A172 (cell line): ENCODE data around the gene NHERF1. TPM values are rescaled to one million over a fixed set of nuclear protein-coding genes. Genes with fewer than 3 reads are reported as not detected.

ENCODE experiments used
- DNase-seq: peaks from one replicate; pipeline ENCODE4 v3.0.0-alpha.2; 2015; ENCODE audit warnings: low spot score
- total RNA-seq: library from RNA; depleted of rRNA; stranded (reverse); fragments of >200 nt; shearing (Covaris generic); gene quantifications from 2 replicates; pipeline ENCODE4 v1.2.3, GENCODE V29; 2014; rRNA removed

Gene NHERF1
- total RNA-seq, 1 experiment from 2014 or later, result 205 TPM

DNA sequence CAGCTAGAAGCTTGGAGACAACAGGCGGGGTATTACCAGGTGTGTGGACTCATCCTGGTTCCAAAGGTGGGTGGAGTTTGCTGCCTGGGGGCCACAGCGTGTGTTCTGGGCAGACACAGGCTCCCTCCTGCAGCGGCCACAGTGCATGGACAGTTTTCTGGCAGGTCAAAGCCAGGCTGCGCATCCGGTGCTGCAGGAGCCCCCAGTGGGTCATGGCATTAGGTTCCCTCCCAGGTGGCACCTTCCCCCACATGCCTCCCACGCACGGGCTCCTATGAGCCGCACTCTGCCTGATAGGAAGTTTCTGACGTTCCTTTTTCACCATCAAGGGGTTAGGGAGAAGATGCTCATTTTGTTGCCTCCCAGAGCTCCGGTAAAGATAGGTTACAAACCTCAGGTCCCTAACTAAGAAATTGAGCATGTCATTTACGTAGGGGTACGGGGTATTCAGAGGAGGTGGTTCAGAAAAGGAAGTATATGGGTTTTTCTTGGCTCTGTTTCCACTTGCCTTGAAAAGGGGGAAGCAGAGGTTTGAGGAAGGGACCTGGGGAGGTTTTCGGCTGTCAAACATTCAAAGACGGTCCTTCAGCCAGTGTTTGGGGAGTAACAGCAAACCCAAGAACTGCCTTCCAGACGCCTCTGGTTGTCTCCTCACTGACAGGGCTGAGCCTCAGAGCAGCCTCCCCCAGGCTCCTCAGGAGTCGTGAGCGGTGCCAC lies 60.4 kb downstream of the NHERF1 start:
- DNase-seq, result no peak

DNA sequence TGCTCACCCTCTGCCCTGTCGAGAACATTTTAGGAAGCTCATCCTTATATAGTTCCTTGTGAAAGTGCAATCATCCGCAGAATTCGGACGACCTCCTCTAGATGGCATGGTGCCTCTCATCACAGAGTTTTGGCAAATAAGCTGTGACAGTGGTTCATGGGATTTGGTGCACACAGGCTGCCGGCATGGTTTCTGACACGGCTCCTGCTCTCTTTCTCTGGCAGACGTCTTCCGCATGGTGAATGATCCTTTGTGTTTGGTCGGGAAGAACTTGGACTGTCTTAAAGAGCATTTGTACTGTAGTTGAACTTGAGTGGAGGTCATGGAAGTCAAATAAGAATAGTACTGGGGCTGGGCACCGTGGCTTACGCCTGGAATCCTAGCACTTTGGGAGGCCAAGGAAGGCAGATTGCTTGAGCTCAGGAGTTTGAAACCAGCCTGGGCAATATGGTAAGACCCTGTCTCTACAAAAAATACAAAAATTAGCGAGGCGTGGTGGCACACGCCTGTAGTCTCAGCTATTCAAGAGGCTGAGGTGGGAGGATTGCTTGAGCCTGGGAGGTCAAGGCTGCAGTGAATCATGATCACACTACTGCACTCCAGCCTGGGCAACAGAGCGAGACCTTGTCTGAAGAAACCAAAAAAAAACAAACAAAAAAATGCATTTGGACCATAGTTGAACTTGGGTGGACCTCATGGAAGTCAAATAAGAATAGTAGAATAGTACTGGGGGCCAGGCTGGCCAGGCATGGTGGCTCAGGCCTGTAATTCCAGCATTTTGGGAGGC lies 62.5 kb downstream of the NHERF1 start:
- DNase-seq, result no peak

DNA sequence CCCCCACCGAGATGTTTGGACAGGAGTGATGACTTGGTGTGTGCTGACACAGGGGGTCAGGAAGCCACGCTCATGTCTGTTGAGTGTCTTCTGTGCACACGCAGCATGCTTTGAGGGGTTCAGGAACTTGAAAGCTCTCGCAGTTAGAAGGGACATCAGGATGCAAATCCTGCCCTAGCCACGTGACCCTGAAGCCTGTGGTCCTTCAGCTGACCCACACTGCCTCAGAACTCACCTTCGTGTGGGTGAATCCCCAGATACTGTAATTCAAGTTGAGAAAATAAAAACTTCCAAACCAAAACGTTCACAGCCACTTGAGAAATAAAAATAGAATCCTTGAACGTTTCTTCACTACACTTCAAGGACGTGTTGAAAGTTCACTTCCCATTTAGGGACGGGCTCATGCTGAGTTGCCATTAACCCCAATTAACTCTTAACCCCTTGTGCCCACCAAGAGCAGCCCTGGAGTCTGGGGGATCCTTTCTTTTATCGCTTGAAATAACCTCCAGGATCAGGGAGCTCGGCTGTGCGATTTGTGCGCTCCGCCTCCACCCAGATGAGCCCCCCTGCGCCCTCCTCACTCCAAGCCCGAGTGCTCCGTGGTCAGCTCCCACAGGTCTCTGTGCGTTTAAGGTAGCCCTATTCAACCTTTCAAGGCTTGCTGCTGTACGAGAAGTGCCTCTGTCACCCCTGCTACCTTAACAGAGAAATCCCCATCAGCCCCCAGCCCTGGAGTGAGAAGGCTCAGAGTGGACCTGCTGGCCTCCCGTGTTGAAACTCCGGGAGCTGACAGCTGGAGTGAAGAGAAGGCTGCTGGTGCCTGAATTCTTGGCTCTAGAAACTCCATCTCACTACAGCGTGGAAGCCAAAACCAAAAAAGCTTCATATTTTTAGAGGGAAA lies 63.9 kb downstream of the NHERF1 start:
- DNase-seq, result no peak

- no peak for DNase-seq
Measured at GRCh38 chr17:74814453-74814852, 66.0 kb downstream of the NHERF1 start.

DNA sequence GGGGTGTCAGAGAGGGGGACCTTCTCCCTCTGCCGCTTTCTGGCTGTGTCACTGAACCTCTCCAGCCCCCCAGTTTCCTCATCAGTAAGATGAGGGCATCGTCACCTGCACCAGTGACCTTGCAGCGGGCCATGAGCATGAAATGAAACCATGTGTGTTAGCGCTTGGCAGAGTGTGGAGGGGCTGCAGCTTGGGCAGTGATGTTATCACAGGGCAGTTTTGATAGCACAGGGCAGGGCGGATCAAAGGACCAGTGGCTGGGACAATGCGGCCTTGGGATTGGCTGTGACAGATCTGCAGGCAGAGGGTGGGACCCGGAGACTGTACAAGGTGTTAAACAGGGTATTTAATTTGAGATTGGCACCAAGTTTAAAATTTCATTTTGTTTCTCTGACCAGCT lies 66.6 kb downstream of the NHERF1 start:
- DNase-seq, result no peak

GRCh38 chr17:74815550-74816370 lies 67.3 kb downstream of the NHERF1 start:
- DNase-seq, result no peak

DNA sequence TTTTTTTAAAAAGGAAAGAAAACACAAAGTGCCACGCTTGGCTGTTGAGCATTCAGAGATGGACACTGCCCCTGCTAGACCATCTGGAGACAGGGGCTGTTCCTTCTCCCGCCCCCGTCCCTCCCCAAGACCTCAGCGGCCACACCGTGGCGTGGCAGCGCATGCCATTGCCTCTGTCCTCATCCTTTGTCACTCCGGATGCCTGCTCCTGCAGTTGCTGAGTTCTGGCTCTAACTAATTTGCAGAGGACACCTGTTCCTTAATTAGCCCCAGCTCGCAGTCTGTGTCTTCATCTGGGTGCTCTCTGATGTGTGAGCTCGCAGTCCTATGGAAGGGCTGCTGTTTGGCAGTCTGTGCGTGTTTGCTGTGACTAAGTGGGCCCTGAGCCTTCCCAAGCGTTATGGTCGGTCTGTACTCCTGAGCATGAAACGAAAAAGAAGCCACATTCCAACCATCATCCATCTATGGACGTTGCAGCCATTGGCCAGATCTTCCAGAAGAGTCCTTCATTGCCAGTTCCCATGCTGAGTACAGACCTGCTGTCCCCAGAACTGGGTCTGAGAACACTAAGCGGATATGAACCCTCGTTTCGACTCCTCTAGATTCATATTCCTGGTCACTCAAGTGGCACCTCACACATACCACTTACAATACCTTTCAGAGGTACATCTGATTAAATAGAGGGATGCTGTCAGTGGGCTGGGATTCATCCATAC lies 68.6 kb downstream of the NHERF1 start:
- DNase-seq, result no peak

DNA sequence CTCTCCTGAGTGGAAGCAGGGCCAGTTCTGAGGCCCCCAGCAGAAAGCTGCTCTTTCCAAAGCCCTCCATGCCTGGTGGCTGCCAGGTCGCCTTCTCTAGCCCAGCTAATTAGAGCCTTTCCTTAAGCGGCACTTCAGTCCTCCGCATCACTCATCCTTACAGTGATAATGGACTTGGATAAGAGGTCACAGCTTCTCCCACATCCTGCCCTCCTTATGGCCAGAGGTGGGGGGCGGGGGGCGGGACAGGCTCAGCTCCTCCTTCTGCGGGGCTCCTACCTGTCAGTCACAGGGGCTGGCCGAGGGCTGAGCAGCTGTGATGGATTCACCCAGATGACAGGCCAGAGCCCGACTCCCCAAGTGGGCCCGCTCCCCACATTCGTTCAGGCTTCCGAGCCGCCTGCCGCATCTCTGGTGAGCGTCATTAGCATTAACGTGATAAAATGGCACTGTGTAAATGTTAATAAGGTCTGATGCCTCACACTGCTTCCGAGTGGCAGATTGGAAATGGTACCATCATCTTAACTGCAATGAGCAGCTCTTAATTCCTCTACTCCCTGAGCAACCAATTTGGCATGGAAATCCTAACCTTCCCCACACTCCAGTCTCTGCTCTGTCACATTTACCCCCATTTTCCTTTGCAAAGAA lies 70.0 kb downstream of the NHERF1 start:
- DNase-seq, result no peak

Other genes with a start within 250 kb of the NHERF1 start
- gene CD300LB, start 217.2 kb upstream of the NHERF1 start, total RNA-seq, result not detected in 2 replicates
- 0.45 and 0.46 TPM in 2 replicates for gene CD300C, start 202.5 kb upstream of the NHERF1 start, total RNA-seq
- gene CD300H, start 181.1 kb upstream of the NHERF1 start, total RNA-seq, result not detected in 2 replicates
- not detected in 2 replicates for gene CD300LD, start 156.3 kb upstream of the NHERF1 start, total RNA-seq
- gene CD300E, start 124.9 kb upstream of the NHERF1 start, total RNA-seq, result not detected in 2 replicates
- not detected in 2 replicates for gene CD300LF, start 35.7 kb upstream of the NHERF1 start, total RNA-seq
- 0.05 TPM in 1 of 2 replicates, not detected in the other for gene RAB37, start 11.4 kb upstream of the NHERF1 start, total RNA-seq
- gene NAT9, start 27.7 kb downstream of the NHERF1 start, total RNA-seq, result 22.8 and 32.5 TPM in 2 replicates
- 0.05 and 0.69 TPM in 2 replicates for gene GRIN2C, start 111.3 kb downstream of the NHERF1 start, total RNA-seq
- 35.9 and 44.1 TPM in 2 replicates for gene FDXR, start 124.4 kb downstream of the NHERF1 start, total RNA-seq
- not detected in 2 replicates for gene FADS6, start 145.0 kb downstream of the NHERF1 start, total RNA-seq
- gene USH1G, start 174.6 kb downstream of the NHERF1 start, total RNA-seq, result 0.28 TPM in 1 of 2 replicates, not detected in the other
- not detected in 2 replicates for gene OTOP2, start 175.6 kb downstream of the NHERF1 start, total RNA-seq
- gene OTOP3, start 187.3 kb downstream of the NHERF1 start, total RNA-seq, result not detected in 2 replicates
- gene HID1, start 224.1 kb downstream of the NHERF1 start, total RNA-seq, result 0.65 and 2.7 TPM in 2 replicates
- gene CDR2L, start 239.0 kb downstream of the NHERF1 start, total RNA-seq, result 24.0 and 26.6 TPM in 2 replicates